Esophagus squamous epithelium (tissue), 4 donors: ENCODE data around the gene TNS1.
"Not testable (repeated sequence)": the region's sequence is repeated elsewhere in the genome, so short reads cannot be mapped to it uniquely, and the experiment has no call there.

ENCODE experiments used
- CTCF ChIP-seq, 6 experiments: fragments of 450-650 bp in 4 of 6; fragments of 200-600 bp in 2 of 6; sonication (generic) in 2 of 6; IDR thresholded peaks; one replicate each; pipeline ENCODE4 v1.5.1; 2016 to 2019; ENCODE audit warnings: antibody characterized with exemption in 6 of 6, mild to moderate bottlenecking in 4 of 6, moderate library complexity in 4 of 6
- POLR2A ChIP-seq, 4 donors: fragments of 450-650 bp; IDR thresholded peaks; one replicate each; pipeline ENCODE4 v1.6.1; 2017; ENCODE audit warnings: antibody characterized with exemption in 4 of 4, mild to moderate bottlenecking in 4 of 4, moderate library complexity in 3 of 4

DNA sequence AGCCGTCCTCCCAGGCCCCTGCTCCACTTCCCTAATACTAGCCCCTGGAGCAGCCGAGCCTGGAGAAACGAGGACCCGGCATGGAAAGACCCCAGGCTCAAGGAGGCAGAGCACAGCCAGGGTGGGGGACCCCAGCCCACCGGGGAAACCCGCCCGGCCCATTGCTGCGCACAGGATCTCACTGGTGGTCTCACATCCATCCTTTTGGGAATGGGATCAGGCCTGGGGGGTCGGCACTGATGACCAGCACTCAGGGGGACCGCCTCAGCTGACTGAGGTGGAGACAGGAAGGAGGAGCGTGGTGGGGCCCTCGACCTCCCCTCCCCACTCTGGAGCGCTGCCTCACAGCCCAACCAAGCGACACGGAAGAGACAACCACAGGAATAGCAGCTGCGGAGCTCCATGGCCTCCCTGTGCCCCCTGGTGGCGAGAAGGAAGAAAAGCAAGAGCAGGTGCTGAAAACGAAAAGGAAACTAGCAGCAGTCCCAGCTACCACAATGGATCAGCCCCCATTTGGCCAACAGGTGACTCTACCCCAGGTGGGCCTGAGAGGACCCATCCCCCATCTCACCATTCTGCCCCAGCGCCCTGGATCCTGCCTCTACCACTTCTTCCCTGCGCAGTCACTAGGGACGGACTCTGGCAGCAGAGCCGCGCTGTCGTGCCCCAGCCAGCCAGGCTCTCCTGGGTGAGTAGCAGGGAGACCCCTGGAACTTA, 31.9 kb upstream of the TNS1 start:
- peak in 4 of 6 experiments; percentile 67 to 76 (median 72) for TF ChIP-seq CTCF (IDR thresholded peaks at IDR 0.05)
- TF ChIP-seq POLR2A (IDR thresholded peaks at IDR 0.05), result not testable (repeated sequence)
